Transverse colon (tissue), 4 donors: ENCODE data around the gene POLR3A.

Experiments
- CTCF ChIP-seq, 5 experiments: fragments of 200-600 bp in 3 of 5; fragments of 450-650 bp in 2 of 5; sonication (generic) in 3 of 5; IDR thresholded peaks; 1 replicate in 2 of 5; 2 replicates in 3 of 5; pipeline ENCODE4 v1.5.1; 2016 to 2017; ENCODE audit warnings: antibody characterized with exemption in 5 of 5, inconsistent platforms in 3 of 5, mild to moderate bottlenecking in 2 of 5, moderate library complexity in 1 of 5
- POLR2AphosphoS5 ChIP-seq, 3 donors: sonication (generic); formaldehyde crosslinking; IDR thresholded peaks; one replicate each; pipeline ENCODE4 v1.6.1; 2016; ENCODE audit warnings: antibody characterized with exemption in 3 of 3

- TF ChIP-seq CTCF (IDR thresholded peaks at IDR 0.05) (no peak), POLR2AphosphoS5 (IDR thresholded peaks at IDR 0.05) (peak in 2 of 3 donors; percentile 7 to 28)
Observed at GRCh38 chr10:77925410-77925794, 103.9 kb downstream of the POLR3A start.
